ENCODE results near the gene TLCD2. TPM values are rescaled to one million over a fixed set of nuclear protein-coding genes. Genes with fewer than 3 reads are reported as not detected.

The TLCD2 gene
- total and polyA plus RNA-seq, 9 donors: 1.5 to 9.1 (median 5.6) TPM

DNA sequence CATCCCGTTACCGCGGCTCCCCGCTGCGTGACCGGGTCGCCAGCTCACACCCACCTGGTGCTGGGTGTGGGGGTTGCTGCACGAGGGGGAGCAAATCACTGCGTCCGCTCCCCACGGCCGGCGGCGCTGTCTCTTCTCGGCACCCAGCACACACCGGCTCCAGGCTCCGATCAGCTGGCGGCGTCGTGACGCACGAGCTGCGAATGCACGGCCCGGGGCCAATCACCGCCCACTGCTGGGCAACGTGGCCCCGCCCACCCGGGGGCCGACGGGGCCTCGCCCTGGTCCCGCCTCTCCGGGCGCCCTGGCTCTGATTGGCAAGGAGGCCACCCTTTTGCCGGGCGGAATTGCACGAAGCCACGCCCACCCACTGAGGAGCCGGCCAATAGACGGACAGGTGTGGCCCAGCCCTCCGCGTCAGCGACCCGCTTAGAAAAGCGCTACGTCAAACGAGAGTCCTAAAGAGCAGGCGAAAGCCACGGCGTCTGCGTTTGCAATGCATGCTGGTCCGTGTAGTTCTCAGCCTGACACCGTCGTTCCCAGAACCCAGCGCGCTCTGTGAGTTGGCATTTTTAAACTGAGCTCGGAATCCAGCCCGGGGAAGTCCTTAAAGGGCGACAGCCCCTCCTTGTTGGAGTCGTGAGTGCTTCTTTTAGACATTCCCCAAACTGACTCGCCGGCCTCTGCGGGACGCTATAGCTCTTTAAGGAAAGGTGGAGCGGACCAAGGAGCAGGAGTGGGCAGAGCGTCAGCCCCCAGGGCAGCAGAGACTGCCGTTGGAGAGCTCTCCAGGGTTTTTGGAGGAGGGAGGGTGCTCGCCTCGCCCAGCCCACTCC is 6.1 kb upstream of the TLCD2 start:
- no peaks in the 10 kb centered on the region for H3K36me3 ChIP-seq
- H3K27ac ChIP-seq: peak overlapping the region; percentile 96 to 100
- H3K4me1 ChIP-seq (ENCODE audit: insufficient read depth): peaks cover 18% of the 10 kb centered on the region
- peak overlapping the region; percentile 73 for H3K4me3 ChIP-seq
- 0 to 1% (median 1%) methylated on average over 62 to 70 of the region's 70 CpGs for WGBS, 3 donors
- peak; percentile 100 for DNase-seq
- H3K9me3 ChIP-seq: no peaks in the 10 kb centered on the region
- intact Hi-C loops (cut with DNase I): loop anchor here in 2 of 4 donors (10.0 kb wide), 2 partner anchors 141 to 149 kb away; no protein-coding TSS in a partner anchor
- TF ChIP-seq CTCF (IDR thresholded peaks at IDR 0.05): peak in 1 of 3 donors; percentile 19
- TF ChIP-seq POLR2A (IDR thresholded peaks at IDR 0.05): peak; percentile 100
- TF ChIP-seq EP300 (IDR thresholded peaks at IDR 0.05): peak; percentile 65
- H3K27me3 ChIP-seq: no peaks in the 10 kb centered on the region

DNA sequence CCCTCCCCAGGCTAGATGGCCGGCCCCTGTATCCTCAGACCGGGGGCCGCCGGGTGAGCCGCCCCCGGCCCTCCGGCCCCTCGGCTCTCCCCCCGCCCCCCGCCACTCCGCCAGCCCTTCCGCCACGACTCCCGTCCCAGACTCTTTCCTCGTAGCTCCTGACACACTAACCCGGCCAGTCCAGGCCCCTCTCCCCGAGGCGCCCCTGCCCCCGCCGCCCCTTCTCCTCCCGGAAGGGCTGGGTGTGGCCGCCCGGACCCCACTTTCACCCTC is 5.6 kb upstream of the TLCD2 start:
- Histone ChIP-seq H3K27ac (peak overlapping the region; percentile 95 to 98), H3K27me3 (no peaks in the 10 kb centered on the region), H3K9me3 (no peaks in the 10 kb centered on the region), H3K4me3 (peak overlapping the region; percentile 73), H3K4me1 (ENCODE audit: insufficient read depth) (peaks cover 18% of the 10 kb centered on the region), H3K36me3 (no peaks in the 10 kb centered on the region)
- no peak for TF ChIP-seq EP300 (IDR thresholded peaks at IDR 0.05)
- no peak for TF ChIP-seq CTCF (IDR thresholded peaks at IDR 0.05)
- TF ChIP-seq POLR2A (IDR thresholded peaks at IDR 0.05): no peak
- intact Hi-C loops (cut with DNase I): loop anchor here in 3 of 4 donors (2.0 to 10.0 kb wide), 3 partner anchors 67 to 149 kb away; no protein-coding TSS in a partner anchor
- DNase-seq: no peak
- WGBS, 3 donors: 0 to 1% methylated on average over 17 to 23 of the region's 23 CpGs; no CpG with 5 or more reads in 1 of the 3 donors

- TF ChIP-seq EP300 (IDR thresholded peaks at IDR 0.05) (no peak), POLR2A (IDR thresholded peaks at IDR 0.05) (peak; percentile 72), CTCF (IDR thresholded peaks at IDR 0.05) (no peak)
- Histone ChIP-seq H3K9me3 (no peaks in the 10 kb centered on the region), H3K4me3 (peak overlapping the region; percentile 73), H3K4me1 (ENCODE audit: insufficient read depth) (peaks cover 19% of the 10 kb centered on the region), H3K27ac (peak overlapping the region; percentile 95 to 98), H3K27me3 (no peaks in the 10 kb centered on the region), H3K36me3 (no peaks in the 10 kb centered on the region)
- intact Hi-C loops (cut with DNase I): loop anchor here (2.0 to 10.0 kb wide), 5 partner anchors 38 to 312 kb away; partner anchors contain the start of gene RTN4RL1 (in 1 of the 4)
- peak; percentile 90 to 95 (median 92) for DNase-seq
- WGBS, 3 donors: 0 to 1% (median 0%) methylated on average over 28 to 32 of the region's 32 CpGs
These were observed 5.0 kb upstream of the TLCD2 start for GRCh38 chr17:1714980-1715802.

DNA sequence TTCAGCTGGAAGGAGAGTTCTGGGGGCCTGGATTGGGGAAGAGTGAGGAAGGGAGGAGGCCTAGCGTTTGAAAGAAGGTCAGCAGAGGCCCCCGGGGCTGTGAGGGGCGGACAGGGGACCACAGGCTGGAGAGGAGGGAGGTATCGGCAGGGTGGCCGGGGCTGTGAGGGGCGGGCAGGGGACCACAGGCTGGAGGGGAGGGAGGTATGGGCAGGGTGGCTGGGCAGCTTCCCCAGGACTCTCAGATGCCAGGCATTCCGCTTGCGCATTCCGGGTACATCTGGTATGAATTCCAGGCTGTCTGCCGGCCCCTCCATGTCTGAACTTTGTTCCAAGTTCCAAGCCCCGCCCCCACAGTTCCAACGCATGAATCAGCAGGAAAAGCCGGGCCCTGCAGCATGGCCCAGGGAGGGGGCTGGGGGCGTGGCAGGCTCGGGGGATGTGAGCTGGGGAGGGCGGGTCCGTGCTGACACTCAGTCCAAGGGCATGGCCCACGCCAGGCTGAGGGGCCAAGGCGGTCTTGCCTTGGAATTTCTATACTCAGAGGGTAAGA is 4.3 kb upstream of the TLCD2 start:
- H3K27ac ChIP-seq: peak overlapping the region; percentile 95 to 98
- peak overlapping the region; percentile 73 for H3K4me3 ChIP-seq
- peak; percentile 98 to 99 (median 99) for DNase-seq
- peaks cover 19% of the 10 kb centered on the region for H3K4me1 ChIP-seq (ENCODE audit: insufficient read depth)
- no peaks in the 10 kb centered on the region for H3K27me3 ChIP-seq
- no peak for TF ChIP-seq CTCF (IDR thresholded peaks at IDR 0.05)
- no peak for TF ChIP-seq POLR2A (IDR thresholded peaks at IDR 0.05)
- TF ChIP-seq EP300 (IDR thresholded peaks at IDR 0.05): no peak
- H3K9me3 ChIP-seq: no peaks in the 10 kb centered on the region
- 0 to 2% (median 2%) methylated on average over 19 of the region's 19 CpGs for WGBS, 3 donors
- intact Hi-C loops (cut with DNase I): loop anchor here (2.0 to 10.0 kb wide), 5 partner anchors 37 to 313 kb away; partner anchors contain the start of gene RTN4RL1 (in 1 of the 4)
- no peaks in the 10 kb centered on the region for H3K36me3 ChIP-seq

All from ovary (tissue), 9 donors.